ENCODE measurements around the gene CFDP1.
"Not testable (repeated sequence)": the region's sequence is repeated elsewhere in the genome, so short reads cannot be mapped to it uniquely, and the experiment has no call there.

Gene CFDP1

DNA sequence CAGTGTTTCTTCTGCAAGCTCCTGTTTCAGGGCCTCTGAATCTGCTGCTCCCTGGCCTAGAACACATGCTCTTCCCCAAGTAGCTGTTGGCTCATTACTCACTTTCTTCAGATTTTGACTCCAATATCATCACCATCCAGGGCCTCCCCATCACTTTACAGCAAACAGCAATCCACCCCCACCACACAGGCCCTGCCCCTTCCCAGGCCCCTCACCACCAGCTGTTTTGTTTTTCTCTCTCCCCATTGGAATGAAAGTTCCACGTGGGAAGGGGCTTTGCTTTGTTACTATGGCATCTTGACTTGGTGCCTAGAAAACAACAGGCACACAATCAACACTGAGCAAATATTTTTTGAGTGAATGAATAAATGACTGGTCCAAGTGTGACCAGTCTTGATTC, 27.1 kb upstream of the CFDP1 start:
- in situ Hi-C loops (cut with HindIII; ENCODE audit: low sequenced_read_pairs): no loop called here

- in situ Hi-C loops (cut with HindIII; ENCODE audit: low sequenced_read_pairs): no loop called here
Measured at GRCh38 chr16:75459691-75460090, 26.4 kb upstream of the CFDP1 start.

DNA sequence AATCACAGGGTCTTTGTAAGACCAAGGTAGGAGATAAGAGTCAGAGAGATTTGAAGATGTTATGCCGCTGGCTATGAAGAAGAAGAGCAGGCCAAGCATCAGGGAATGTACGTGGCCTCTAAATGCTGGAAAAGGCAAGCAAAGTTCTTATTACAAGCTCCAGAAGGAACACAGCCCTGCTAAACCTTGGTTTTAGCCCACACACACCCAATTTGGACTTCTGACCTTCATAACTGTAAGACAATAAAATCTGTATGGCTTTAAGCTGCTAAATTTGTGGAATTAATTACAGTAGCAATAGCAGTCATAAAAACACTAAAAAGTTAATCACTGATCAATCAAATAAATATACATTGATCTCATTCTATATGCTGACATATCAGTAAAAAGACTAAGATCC, 25.1 kb upstream of the CFDP1 start:
- in situ Hi-C loops (cut with HindIII; ENCODE audit: low sequenced_read_pairs): no loop called here

DNA sequence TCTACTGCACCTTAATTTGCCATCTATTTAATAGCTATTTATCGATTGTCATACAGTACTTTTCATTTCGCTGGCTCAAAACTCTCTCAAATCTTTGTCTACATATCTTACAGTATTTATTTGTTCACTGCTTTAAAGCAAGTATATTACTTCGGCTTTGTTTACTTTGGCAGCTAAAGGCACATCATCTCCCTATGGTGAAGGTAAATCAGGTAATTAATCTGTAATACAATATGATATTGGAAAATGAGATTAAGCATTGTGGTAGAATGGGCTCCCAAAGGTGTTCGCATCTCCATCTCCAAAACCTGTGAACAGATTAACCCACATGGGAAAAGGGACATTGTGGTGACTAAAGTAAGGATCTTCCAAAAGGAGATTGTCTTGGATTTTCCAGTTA, 24.7 kb upstream of the CFDP1 start:
- in situ Hi-C loops (cut with HindIII; ENCODE audit: low sequenced_read_pairs): no loop called here

DNA sequence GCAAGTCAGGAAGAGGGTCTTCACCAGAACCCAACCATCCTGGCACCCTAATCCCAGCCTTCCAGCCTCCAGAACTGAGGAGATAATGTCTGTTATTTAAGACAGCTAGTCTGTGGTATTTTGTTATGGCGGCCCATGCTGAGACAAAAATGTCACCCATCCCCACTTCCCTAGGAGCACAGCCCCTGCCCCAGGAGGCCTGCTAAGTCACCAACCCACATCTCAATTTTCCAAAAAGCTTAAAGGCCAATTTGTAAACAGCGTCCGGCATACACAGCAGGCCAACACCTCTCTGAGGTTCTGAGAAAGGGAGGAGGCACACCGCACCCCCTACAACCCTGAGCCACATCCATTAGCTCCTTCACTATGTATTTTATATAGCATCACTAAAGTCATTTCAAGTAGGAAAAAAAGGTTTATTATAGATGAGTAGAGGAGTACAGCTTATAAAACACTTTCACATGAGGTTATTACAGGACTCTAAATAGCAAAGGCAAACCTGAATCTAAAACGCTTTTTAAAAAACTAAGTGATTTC, 24.2 kb upstream of the CFDP1 start:
- in situ Hi-C loops (cut with HindIII; ENCODE audit: low sequenced_read_pairs): no loop called here

DNA sequence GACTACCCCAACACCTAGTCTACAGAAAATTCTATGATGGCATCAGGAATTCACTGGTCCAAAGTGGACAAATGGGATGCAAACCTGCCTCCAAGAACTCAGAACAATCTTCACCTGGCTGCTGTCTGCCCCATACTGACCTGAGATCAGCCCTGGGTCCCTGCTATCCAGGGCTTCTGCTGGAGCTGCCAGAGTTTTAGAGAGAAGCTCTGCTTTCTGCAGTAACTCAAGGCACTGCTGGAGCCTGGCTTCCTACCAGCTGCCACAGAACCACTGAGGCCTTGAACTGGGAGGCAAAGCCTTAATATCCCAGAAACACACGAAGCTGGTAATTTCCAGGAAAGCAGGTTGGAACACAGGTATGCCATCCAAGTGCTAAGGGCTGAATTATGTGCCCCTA, 23.7 kb upstream of the CFDP1 start:
- in situ Hi-C loops (cut with HindIII; ENCODE audit: low sequenced_read_pairs): no loop called here

- in situ Hi-C loops (cut with HindIII; ENCODE audit: low sequenced_read_pairs): not testable (repeated sequence)
Measured at GRCh38 chr16:75456486-75456885, 23.2 kb upstream of the CFDP1 start.

DNA sequence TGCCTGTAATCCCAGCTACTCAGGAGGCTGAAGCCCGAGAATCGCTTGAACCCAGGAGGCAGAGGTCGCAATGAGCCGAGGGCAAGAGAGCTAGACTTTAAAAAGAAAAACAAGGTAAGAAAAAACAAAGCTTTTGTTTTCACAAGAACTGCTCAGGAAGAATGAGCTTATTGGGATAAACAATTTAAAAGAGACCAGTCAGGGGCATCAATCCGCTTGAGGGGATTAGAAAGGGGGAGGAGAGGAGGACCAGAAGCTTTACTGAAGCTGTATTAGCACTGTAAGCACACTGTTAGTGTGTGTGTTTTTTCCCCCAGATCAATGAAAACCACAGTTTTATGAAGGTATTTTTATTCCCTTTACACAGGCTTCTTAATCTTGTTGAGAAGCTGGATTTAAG, 22.4 kb upstream of the CFDP1 start:
- in situ Hi-C loops (cut with HindIII; ENCODE audit: low sequenced_read_pairs): no loop called here

GRCh38 chr16:75452464-75453190, 19.3 kb upstream of the CFDP1 start:
- in situ Hi-C loops (cut with HindIII; ENCODE audit: low sequenced_read_pairs): no loop called here

GRCh38 chr16:75446416-75446815, 13.1 kb upstream of the CFDP1 start:
- in situ Hi-C loops (cut with HindIII; ENCODE audit: low sequenced_read_pairs): no loop called here

GRCh38 chr16:75445298-75445697, 12.0 kb upstream of the CFDP1 start:
- in situ Hi-C loops (cut with HindIII; ENCODE audit: low sequenced_read_pairs): no loop called here

DNA sequence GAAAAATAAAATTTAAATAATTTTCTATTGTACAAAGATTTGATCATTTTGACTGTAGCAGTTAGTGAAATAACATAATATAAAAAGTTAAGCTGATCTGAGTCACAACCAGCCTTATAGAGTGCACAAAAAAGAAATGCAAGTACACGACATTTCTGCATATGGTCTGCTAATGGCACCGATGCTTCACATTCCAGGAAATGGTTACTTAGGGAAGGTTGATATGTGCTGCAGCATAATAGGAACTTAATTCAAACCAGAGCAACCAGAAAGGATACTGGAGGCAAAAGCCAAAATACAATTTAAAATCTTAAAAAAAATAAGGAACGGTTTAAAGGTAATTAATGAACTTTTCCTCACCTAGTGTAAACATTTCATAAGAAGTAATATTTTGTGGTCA, 10.0 kb upstream of the CFDP1 start:
- in situ Hi-C loops (cut with HindIII; ENCODE audit: low sequenced_read_pairs): no loop called here

- in situ Hi-C loops (cut with HindIII; ENCODE audit: low sequenced_read_pairs): no loop called here
Measured at GRCh38 chr16:75433732-75434413, 570 bp upstream of the CFDP1 start.

- in situ Hi-C loops (cut with HindIII; ENCODE audit: low sequenced_read_pairs): no loop called here
Measured at GRCh38 chr16:75429621-75430403, 3.5 kb downstream of the CFDP1 start.

DNA sequence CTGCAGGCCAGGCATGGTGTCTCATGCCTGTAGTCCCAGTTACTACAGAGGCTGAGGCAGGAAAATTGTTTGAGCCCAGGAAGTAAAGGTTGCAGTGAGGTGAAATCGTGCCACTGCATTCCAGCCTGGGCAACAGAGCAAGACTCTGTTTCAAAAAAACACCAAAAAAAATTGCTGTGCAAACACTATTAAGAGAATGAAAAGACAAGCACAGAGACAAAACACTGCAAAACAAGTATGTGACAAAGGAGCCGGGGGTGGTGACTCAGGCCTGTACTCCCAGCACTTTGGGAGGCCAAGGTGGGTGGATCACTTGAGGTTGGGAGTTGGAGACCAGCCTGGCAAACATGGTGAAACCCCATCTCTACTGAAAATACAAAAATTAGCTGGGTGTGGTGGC, 6.8 kb downstream of the CFDP1 start:
- in situ Hi-C loops (cut with HindIII; ENCODE audit: low sequenced_read_pairs): not testable (repeated sequence)

GRCh38 chr16:75424105-75424762, 9.1 kb downstream of the CFDP1 start:
- in situ Hi-C loops (cut with HindIII; ENCODE audit: low sequenced_read_pairs): not testable (repeated sequence)

DNA sequence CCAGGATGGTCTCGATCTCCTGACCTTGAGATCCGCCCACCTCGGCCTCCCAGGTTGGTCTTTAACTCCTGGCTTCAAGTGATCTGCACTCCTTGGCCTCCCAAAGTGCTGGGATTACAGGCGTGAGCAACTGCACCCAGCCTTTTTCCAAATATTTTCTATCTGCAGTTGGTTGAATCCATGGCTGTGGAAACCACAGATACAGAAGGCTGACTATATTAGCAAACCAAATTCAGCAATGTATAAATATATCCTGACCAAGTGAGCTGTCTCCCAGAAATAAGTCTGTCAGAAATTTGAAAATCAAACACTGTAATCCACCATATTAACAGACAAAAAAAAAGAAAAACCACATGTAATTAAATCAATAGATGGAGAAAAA, 9.6 kb downstream of the CFDP1 start:
- in situ Hi-C loops (cut with HindIII; ENCODE audit: low sequenced_read_pairs): no loop called here

- in situ Hi-C loops (cut with HindIII; ENCODE audit: low sequenced_read_pairs): no loop called here
Measured at GRCh38 chr16:75421820-75422126, 11.5 kb downstream of the CFDP1 start.

DNA sequence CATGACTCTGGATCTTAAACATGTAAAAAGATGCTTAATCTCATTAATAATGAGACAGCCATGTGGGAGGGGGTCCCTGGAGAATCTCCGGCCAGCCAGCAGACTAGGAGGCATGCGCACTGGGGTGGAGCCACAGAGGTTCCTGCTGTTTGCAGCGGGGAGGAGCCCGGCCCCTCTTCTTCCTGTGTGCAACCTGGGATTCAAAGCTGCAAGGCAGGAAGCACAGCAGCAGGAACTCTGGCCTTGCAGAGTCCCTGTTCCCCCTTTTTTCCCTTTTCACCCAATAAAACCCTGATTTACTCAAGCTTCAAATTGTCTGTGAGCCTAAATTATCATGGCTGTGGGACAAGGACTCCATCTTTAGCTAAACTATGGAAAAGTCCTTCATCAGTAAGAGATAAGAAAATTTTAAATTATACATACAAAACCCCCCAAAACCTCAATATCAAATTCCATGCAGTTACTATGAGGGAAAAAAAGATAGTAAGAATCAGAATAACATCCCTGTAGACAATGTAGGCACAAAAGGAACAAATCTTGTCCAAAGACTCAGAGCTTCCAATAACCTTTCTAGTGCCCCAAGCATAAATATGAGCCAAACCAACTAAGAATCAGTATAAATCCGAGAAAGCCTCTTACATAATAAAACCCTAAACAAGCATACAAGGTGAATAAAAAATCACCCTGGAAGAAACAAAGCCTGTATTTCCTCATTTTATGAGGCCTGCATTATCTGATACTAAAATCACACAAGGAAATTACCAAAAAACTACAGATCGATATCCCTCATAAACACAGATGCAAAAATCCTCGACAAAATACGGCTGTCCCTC, 12.1 kb downstream of the CFDP1 start:
- in situ Hi-C loops (cut with HindIII; ENCODE audit: low sequenced_read_pairs): no loop called here

DNA sequence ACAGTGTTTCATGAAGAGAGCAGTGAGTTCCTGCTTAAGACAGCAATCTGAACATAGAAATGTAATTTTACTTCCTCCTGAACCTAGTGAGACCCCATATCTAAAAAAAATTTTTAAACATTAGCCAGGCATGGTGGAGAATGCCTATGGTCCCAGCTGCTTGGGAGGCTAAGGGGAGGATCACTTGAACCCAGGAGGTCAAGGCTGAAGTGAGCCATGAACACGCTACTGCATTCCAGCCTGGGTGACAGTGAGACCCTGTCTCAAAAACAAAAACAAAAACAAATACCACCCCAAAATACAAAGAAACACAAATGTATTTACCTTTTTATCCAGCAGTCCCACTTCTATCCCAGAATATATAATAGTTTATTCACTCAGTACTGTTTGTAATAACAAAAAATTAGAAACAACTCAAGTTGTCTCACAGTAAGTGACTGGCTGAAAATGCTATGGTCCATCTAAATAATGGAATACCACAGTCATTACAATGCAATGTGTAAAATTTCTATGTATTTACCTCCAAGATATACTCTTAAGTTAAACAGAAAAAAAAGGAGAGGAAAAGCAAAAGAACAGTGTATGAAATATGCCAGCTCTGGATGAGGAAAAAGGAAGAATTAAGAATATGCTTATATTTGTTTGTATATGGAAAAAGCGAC, 16.3 kb downstream of the CFDP1 start:
- in situ Hi-C loops (cut with HindIII; ENCODE audit: low sequenced_read_pairs): no loop called here
